Raji (cell line): ENCODE measurements around the gene AGTRAP.

Source experiments
- POLR2A ChIP-seq: IDR thresholded peaks from 2 replicates; pipeline ENCODE4 v1.6.1; 2011; ENCODE audit warnings: low read depth, low read length, control low read depth; ENCODE audit not compliant: insufficient read depth

AGTRAP gene

DNA sequence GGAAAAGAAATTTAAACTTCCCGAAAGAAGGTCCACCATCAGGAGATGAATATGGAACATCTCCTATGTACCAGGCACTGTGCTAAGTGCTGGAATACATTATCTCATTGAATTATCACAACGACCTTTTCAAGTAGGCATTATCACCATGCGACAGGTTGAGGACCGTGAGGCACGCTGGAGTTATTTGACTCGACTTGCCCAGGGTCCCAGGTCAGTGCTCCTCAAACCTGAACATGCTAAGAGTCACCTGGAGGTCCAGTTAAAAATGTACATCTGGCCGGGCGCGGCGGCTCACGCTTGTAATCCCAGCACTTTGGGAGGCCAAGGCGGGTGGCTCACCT lies 15.9 kb upstream of the AGTRAP start:
- no peak for TF ChIP-seq POLR2A

GRCh38 chr1:11720525-11720924 lies 15.4 kb upstream of the AGTRAP start:
- TF ChIP-seq POLR2A: no peak

DNA sequence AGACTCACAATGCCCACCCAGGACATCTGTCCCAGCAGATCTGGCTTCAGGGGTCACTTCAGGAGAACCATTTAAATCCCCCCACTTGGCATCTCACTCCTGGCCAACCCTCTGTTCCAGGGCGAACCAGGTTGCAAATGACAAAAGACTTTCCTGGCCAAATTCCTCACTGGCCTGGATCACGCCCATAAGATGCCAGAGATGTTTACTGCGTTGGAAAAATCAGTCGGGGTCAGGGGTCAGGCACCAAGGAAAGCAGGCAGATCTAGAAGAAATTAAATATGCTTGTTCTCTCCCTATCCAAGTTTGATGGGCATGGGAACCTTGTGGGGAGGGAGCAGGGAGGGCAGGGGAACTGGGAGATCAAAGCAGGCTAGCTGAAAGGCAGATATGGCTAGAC lies 14.6 kb upstream of the AGTRAP start:
- TF ChIP-seq POLR2A: no peak

- TF ChIP-seq POLR2A: no peak
Measured at GRCh38 chr1:11722538-11722937, 13.4 kb upstream of the AGTRAP start.

GRCh38 chr1:11725616-11726015 lies 10.3 kb upstream of the AGTRAP start:
- TF ChIP-seq POLR2A: no peak

DNA sequence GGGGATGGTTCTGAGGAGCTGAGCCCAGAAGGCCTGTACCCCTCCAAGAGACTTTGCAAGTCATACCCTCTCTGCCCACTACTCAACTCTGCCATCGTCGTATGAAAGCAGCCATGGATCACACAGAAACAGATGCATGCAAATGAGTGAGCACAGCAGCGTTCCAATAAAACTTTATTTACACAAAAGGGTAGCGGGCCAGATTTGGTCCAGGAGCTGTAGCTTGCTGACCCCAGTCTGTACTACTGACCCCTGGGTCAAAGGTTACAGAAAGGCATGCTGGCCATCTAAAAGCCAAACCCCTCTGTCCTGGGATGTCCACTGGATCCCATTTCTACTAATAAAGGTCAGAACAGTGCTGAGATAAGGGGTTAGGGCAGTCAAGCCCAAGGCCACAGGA lies 8.8 kb upstream of the AGTRAP start:
- no peak for TF ChIP-seq POLR2A

DNA sequence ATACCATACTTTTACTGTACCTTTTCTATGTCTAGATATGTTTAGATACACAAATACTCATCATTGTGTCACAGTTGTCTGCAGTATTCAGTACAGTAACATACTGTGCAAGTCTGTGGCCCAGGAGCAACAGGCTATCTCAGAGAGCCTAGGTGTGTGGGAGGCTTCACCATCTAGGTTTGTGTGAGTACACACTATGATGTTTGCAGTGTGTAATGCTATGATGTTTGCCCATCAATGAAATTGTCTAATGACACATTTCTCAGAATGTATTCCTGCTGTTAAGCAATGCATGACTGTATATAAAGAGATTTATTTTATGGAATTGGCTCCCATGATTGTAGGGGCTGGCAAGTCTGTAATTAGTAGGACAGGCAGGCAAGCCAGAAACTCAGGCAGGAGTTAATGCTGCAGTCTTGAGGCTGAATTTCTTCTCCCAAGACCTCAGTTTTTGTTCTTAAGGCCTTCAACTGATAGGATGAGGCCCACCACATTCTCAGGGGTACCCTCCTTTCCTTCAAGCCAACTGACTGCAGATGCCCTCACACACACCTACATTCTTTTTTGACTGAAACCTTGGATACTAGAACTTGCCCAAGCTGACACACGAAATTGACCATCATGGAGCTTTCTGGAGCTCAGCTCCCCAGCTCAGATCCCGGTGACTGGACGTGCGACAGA lies 7.7 kb upstream of the AGTRAP start:
- no peak for TF ChIP-seq POLR2A

- TF ChIP-seq POLR2A: no peak
Measured at GRCh38 chr1:11729155-11729497, 6.8 kb upstream of the AGTRAP start.

DNA sequence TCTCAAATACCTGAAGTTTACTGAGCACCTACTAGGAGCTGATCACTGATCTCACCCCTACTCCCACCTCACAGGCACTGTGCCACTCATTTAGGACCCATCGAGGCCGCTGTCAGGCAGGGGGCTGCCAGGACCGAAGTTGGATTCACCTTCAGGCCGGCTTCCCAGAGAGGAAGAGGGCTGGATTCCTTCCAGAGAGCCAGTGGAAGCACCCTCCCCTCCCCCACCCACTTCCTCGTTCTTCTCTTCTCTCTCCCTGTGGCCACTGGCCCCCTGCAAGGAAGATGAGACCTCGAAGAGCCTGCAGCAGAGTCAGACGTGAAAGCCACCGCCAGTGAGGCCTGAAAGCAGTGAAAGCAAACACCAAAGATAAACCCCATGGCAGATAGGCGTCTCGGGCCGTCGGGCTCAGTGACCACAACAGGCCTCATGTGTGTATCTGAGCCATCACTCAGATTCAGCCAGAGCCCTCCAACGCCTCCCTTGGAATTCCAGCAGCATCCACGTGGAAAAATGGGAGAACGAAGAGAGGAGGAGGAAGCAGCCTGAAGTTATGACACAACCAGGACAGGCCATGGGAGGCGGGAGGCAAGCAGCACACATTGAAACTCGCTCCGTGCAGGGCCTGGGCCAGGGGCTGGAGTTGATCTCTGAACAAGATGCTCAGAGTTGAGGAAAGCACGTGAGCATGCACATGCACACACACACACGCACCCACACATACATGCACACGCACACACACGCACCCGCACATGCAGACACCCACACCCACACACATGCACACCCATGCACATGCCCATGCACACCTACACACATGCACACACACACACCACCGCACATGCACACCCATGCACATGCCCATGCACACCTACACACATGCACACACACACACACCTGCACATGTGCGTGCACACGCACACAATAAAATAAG lies 6.2 kb upstream of the AGTRAP start:
- TF ChIP-seq POLR2A: no peak

- peak; percentile 23; the same call in 1 of the 2 replicates for TF ChIP-seq POLR2A
Measured at GRCh38 chr1:11730429-11730891, 5.5 kb upstream of the AGTRAP start.

GRCh38 chr1:11731691-11732283 lies 4.1 kb upstream of the AGTRAP start:
- TF ChIP-seq POLR2A: no peak

- no peak for TF ChIP-seq POLR2A
Measured at GRCh38 chr1:11733306-11733705, 2.6 kb upstream of the AGTRAP start.

DNA sequence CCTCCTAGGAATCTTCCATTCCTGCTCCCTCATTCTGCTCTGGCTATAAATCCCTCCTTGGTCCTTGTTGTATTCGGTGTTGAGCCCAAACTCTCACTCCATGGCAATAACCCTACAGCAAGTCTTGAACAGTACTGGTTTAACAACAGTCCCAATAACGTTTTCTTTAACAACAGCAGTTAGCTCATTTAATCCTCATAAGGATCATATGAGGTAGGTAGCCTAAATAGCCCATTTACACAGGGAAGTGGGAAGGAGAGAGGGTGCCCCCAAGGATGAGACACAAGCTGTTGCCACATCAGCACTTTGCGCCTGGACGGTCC lies 444 bp upstream of the AGTRAP start:
- TF ChIP-seq POLR2A: no peak

GRCh38 chr1:11736746-11737639 lies 1.1 kb downstream of the AGTRAP start:
- peak; percentile 31; the same call in 1 of the 2 replicates for TF ChIP-seq POLR2A

DNA sequence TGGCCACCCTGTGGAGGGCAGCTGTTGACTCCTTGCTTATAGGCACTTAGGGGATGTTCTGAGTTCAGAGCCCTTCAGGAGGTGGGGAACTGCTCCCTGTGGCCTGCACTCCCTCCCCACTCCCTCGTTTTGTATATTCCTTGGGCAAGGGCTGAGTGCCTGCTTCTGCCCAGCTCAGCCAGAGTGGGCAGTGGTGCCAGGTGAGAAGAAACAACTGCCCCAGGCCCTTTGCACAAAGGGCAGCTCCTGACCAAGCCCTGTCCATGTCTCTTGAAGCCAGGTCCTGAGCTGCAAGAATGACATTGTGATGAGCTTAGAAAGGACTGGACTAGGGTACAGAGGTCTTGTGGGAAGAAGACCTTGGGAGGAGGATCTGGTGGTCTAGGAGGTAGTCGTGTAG lies 2.2 kb downstream of the AGTRAP start:
- no peak for TF ChIP-seq POLR2A
